ENCODE measurements around the gene MARCHF10.

Gene MARCHF10

DNA sequence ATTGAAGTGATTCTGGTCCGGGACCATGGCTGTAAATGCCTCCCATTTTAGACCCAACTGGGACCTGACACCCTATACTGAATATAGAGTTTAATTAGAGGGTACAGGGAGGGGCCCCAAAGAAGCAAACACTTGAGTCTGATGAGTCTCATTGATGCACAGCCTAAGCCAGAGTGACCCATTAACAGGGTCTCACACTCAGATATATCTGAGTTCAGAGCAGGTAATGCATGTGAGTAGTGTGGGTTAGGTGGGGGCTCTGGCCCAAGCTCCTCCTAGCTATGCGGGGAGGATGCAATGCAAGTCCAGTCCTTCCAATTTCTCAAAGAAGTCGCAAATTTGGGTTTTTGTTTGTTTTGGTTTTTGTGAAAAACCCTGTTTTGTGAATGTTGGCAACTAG is 17.1 kb upstream of the MARCHF10 start:
- H3K4me1 ChIP-seq (ENCODE audit: insufficient read depth, low read length, poor library complexity, severe bottlenecking) = no peaks in the 10 kb centered on the region
- no peak overlapping the region for H3K4me2 ChIP-seq (ENCODE audit: low read depth, low read length, poor library complexity, severe bottlenecking)
- H3K9me2 ChIP-seq (replicated peaks; ENCODE audit: low read depth, low read length) = no peaks in the 10 kb centered on the region
- no peak for TF ChIP-seq EZH2phosphoT487 (IDR thresholded peaks at IDR 0.05; ENCODE audit: borderline replicate concordance)
- TF ChIP-seq, protein P1, sequence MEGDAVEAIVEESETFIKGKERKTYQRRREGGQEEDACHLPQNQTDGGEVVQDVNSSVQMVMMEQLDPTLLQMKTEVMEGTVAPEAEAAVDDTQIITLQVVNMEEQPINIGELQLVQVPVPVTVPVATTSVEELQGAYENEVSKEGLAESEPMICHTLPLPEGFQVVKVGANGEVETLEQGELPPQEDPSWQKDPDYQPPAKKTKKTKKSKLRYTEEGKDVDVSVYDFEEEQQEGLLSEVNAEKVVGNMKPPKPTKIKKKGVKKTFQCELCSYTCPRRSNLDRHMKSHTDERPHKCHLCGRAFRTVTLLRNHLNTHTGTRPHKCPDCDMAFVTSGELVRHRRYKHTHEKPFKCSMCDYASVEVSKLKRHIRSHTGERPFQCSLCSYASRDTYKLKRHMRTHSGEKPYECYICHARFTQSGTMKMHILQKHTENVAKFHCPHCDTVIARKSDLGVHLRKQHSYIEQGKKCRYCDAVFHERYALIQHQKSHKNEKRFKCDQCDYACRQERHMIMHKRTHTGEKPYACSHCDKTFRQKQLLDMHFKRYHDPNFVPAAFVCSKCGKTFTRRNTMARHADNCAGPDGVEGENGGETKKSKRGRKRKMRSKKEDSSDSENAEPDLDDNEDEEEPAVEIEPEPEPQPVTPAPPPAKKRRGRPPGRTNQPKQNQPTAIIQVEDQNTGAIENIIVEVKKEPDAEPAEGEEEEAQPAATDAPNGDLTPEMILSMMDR (conservative IDR thresholded peaks at IDR 0.05; ENCODE audit: low read length) = no peak
- H2AFZ ChIP-seq (ENCODE audit: low read length) = no peak overlapping the region
- no peaks in the 10 kb centered on the region for H3K27me3 ChIP-seq (ENCODE audit: insufficient read depth, low read length, poor library complexity, severe bottlenecking)
- no peak overlapping the region for H3K4me3 ChIP-seq (ENCODE audit: low read length, poor library complexity, severe bottlenecking)
- no peaks in the 10 kb centered on the region for H3K79me2 ChIP-seq (ENCODE audit: insufficient read depth, low read length)
- H3K9ac ChIP-seq (ENCODE audit: low read depth, low read length, poor library complexity, severe bottlenecking) = no peak overlapping the region
- H3K36me3 ChIP-seq (ENCODE audit: insufficient read depth, low read length) = no peaks in the 10 kb centered on the region
- no peaks in the 10 kb centered on the region for H4K20me1 ChIP-seq (ENCODE audit: insufficient read depth, low read length, poor library complexity, severe bottlenecking)
- H3K9me3 ChIP-seq (ENCODE audit: insufficient read depth, low read depth, low read length) = no peaks in the 10 kb centered on the region
- no peaks in the 10 kb centered on the region for H3F3A ChIP-seq (ENCODE audit: low read depth)

DNA sequence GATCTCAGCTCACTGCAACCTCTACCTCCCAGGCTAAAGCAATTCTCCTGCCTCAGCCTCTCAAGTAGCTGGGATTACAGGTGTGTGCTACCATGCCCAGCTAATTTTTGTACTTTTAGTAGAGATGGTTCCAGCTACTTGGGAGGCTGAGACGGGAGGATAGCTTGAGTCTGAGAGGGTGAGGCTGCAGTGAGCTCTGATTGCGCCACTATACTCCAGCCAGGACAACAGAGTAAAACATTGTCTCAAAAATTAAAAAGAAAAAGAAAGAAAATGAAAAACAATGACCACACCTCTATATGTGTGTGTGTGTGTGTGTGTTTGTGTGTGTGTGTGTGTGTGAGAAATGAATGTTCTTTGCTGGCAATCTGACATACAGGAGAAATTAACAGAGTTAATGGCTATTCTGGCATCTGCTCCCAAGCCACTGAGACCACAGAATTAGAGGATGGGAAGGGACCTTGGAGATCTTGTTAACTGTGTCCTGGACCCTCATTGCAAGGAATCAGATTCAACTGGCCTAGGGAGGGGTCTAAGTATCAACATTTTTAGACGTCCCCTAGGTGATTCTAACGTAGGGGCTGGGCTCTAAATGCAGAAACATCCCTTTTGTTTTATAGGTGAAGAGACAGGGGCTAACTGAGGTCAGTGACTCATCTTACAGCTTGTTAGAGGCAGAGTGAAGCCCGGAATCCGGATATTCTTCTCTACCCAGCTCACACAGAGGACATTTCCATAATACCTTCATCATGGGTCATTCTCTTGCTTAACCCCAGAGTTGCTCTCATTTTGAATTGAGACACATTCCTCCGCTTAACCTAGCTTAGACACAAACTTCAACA is 16.4 kb upstream of the MARCHF10 start:
- peaks cover 5% of the 10 kb centered on the region for H3K4me1 ChIP-seq (ENCODE audit: insufficient read depth, low read length, poor library complexity, severe bottlenecking)
- no peak overlapping the region for H2AFZ ChIP-seq (ENCODE audit: low read length)
- H3K79me2 ChIP-seq (ENCODE audit: insufficient read depth, low read length) = no peaks in the 10 kb centered on the region
- no peak overlapping the region for H3K9ac ChIP-seq (ENCODE audit: low read depth, low read length, poor library complexity, severe bottlenecking)
- no peaks in the 10 kb centered on the region for H3K9me3 ChIP-seq (ENCODE audit: insufficient read depth, low read depth, low read length)
- no peaks in the 10 kb centered on the region for H4K20me1 ChIP-seq (ENCODE audit: insufficient read depth, low read length, poor library complexity, severe bottlenecking)
- H3F3A ChIP-seq (ENCODE audit: low read depth) = no peaks in the 10 kb centered on the region
- H3K9me2 ChIP-seq (replicated peaks; ENCODE audit: low read depth, low read length) = no peaks in the 10 kb centered on the region
- no peaks in the 10 kb centered on the region for H3K36me3 ChIP-seq (ENCODE audit: insufficient read depth, low read length)
- no peak for TF ChIP-seq EZH2phosphoT487 (IDR thresholded peaks at IDR 0.05; ENCODE audit: borderline replicate concordance)
- TF ChIP-seq, protein P1 (conservative IDR thresholded peaks at IDR 0.05; ENCODE audit: low read length) = no peak
- no peaks in the 10 kb centered on the region for H3K27me3 ChIP-seq (ENCODE audit: insufficient read depth, low read length, poor library complexity, severe bottlenecking)
- no peak overlapping the region for H3K4me2 ChIP-seq (ENCODE audit: low read depth, low read length, poor library complexity, severe bottlenecking)
- H3K4me3 ChIP-seq (ENCODE audit: low read length, poor library complexity, severe bottlenecking) = no peak overlapping the region

DNA sequence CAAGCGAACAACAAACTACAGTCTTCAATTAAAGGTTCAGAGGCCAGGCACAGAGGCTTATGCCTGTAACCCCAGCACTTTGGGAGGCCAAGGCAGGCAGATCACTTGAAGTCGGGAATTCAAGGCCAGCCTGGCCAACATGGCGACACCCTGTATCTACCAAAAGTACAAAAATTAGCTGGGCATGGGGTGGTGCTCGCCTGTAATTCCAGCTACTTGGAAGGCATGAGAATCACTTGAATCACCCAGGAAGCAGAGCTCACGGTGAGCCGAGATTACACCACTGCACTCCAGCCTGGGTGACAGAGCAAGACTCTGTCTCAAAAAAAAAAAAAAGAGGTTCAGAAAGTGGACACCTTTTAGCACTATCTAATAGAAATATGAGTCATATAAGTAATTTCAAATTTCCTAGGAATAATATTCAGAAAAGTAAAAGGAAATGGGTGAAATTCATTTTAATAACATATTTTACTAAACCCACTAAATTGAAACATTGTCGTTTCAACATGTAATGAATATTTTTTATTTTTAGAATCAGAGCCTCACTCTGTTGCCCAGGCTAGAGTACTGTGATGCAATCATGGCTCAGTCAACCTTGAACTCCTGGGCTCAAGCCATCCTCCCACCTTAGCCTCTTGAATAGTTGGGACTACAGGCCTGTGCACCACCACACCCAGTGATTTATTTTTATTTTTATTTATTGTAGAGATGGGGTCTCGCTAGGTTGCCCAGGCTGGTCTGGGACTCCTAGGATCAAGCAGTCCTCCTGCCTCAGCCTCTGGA is 15.2 kb upstream of the MARCHF10 start:
- Histone ChIP-seq H3K4me1 (ENCODE audit: insufficient read depth, low read length, poor library complexity, severe bottlenecking) (peaks cover 6% of the 10 kb centered on the region), H3F3A (ENCODE audit: low read depth) (no peaks in the 10 kb centered on the region), H3K9ac (ENCODE audit: low read depth, low read length, poor library complexity, severe bottlenecking) (no peak overlapping the region), H3K79me2 (ENCODE audit: insufficient read depth, low read length) (no peaks in the 10 kb centered on the region), H2AFZ (ENCODE audit: low read length) (no peak overlapping the region), H3K36me3 (ENCODE audit: insufficient read depth, low read length) (no peaks in the 10 kb centered on the region), H3K9me3 (ENCODE audit: insufficient read depth, low read depth, low read length) (no peaks in the 10 kb centered on the region), H3K9me2 (replicated peaks; ENCODE audit: low read depth, low read length) (no peaks in the 10 kb centered on the region), H3K27me3 (ENCODE audit: insufficient read depth, low read length, poor library complexity, severe bottlenecking) (no peaks in the 10 kb centered on the region), H3K4me2 (ENCODE audit: low read depth, low read length, poor library complexity, severe bottlenecking) (no peak overlapping the region), H3K4me3 (ENCODE audit: low read length, poor library complexity, severe bottlenecking) (no peak overlapping the region), H4K20me1 (ENCODE audit: insufficient read depth, low read length, poor library complexity, severe bottlenecking) (no peaks in the 10 kb centered on the region)
- TF ChIP-seq EZH2phosphoT487 (IDR thresholded peaks at IDR 0.05; ENCODE audit: borderline replicate concordance) = no peak
- TF ChIP-seq, protein P1 (conservative IDR thresholded peaks at IDR 0.05; ENCODE audit: low read length) = no peak

All from Loucy (cell line).